ENCODE results near the gene POLR3G. TPM values are rescaled to one million over a fixed set of nuclear protein-coding genes. Genes with fewer than 3 reads are reported as not detected.

POLR3G gene
- total and polyA plus RNA-seq, 2 experiments from 2014 or later: 0.95 to 1.6 TPM

GRCh38 chr5:90548069-90548593, 73.5 kb downstream of the POLR3G start:
- peak in 1 of 2 donors; percentile 16 for DNase-seq (ENCODE audit: low read depth in 1 of 2, low spot score in 1 of 2)
- TF ChIP-seq, protein P1, sequence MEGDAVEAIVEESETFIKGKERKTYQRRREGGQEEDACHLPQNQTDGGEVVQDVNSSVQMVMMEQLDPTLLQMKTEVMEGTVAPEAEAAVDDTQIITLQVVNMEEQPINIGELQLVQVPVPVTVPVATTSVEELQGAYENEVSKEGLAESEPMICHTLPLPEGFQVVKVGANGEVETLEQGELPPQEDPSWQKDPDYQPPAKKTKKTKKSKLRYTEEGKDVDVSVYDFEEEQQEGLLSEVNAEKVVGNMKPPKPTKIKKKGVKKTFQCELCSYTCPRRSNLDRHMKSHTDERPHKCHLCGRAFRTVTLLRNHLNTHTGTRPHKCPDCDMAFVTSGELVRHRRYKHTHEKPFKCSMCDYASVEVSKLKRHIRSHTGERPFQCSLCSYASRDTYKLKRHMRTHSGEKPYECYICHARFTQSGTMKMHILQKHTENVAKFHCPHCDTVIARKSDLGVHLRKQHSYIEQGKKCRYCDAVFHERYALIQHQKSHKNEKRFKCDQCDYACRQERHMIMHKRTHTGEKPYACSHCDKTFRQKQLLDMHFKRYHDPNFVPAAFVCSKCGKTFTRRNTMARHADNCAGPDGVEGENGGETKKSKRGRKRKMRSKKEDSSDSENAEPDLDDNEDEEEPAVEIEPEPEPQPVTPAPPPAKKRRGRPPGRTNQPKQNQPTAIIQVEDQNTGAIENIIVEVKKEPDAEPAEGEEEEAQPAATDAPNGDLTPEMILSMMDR (IDR thresholded peaks at IDR 0.05; ENCODE audit: low read depth, low read length): no peak
- no peak overlapping the region for H3K4me3 ChIP-seq
- H3K27me3 ChIP-seq: no peaks in the 10 kb centered on the region
- no peaks in the 10 kb centered on the region for H3K36me3 ChIP-seq
- no peak overlapping the region for H3K27ac ChIP-seq
- H3K4me1 ChIP-seq (ENCODE audit: low read depth): no peaks in the 10 kb centered on the region
- H3K9me3 ChIP-seq (ENCODE audit: low read depth): no peaks in the 10 kb centered on the region

DNA sequence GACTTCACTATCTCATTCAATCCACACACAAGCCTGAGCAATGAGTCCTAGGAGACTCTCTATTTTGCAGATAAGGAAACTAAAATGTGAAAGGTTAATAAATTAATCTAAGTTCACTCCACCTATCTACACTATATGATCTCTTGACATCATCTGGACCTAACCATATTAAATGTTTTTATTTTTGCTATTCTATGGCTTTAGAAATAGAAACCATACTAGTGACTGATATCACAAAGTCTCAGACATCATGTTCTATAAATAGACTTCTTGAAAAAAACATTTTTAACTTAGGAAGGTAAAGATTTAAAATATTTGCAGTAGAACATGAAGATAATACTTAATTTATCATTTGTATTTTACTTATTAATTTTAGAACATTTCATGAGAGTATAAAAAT, 74.6 kb downstream of the POLR3G start:
- DNase-seq (ENCODE audit: low read depth in 1 of 2, low spot score in 1 of 2): no peak
- no peak overlapping the region for H3K4me3 ChIP-seq
- H3K36me3 ChIP-seq: no peaks in the 10 kb centered on the region
- no peaks in the 10 kb centered on the region for H3K27me3 ChIP-seq
- no peak overlapping the region for H3K27ac ChIP-seq
- no peaks in the 10 kb centered on the region for H3K9me3 ChIP-seq (ENCODE audit: low read depth)
- TF ChIP-seq, protein P1 (IDR thresholded peaks at IDR 0.05; ENCODE audit: low read depth, low read length): no peak
- H3K4me1 ChIP-seq (ENCODE audit: low read depth): no peaks in the 10 kb centered on the region

DNA sequence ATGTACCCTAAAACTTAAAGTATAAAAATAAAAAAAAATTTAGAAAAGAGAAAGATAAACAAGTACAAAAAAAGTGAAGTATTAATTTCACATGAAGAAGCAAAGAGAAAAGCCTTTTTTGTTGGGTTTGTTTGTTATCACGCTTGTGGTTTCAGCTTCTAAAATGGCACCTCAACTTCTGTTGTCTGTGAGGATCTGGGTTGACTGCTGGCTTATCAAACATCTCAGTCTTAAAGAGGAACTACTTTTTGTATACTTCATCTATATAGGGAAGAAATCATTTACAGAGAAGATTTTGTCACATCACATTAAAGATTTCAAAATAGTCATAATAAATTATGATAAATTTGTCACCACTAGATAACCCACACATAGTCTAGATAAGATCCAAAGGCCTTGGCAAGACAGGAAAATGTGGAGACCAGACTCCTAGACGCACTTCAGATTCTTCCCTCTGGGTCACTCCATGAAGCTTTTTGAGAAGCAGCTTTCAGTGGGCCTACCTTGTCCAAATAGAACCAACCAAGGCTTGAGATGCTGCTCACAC, 75.1 kb downstream of the POLR3G start:
- H3K36me3 ChIP-seq: no peaks in the 10 kb centered on the region
- no peak for DNase-seq (ENCODE audit: low read depth in 1 of 2, low spot score in 1 of 2)
- TF ChIP-seq, protein P1 (IDR thresholded peaks at IDR 0.05; ENCODE audit: low read depth, low read length): no peak
- H3K27ac ChIP-seq: no peak overlapping the region
- peaks cover 2% of the 10 kb centered on the region for H3K27me3 ChIP-seq
- no peaks in the 10 kb centered on the region for H3K4me1 ChIP-seq (ENCODE audit: low read depth)
- H3K9me3 ChIP-seq (ENCODE audit: low read depth): no peaks in the 10 kb centered on the region
- no peak overlapping the region for H3K4me3 ChIP-seq

- TF ChIP-seq, protein P1 (IDR thresholded peaks at IDR 0.05; ENCODE audit: low read depth, low read length): no peak
- peaks cover 6% of the 10 kb centered on the region for H3K27me3 ChIP-seq
- no peak overlapping the region for H3K27ac ChIP-seq
- H3K9me3 ChIP-seq (ENCODE audit: low read depth): no peaks in the 10 kb centered on the region
- no peak for DNase-seq (ENCODE audit: low read depth in 1 of 2, low spot score in 1 of 2)
- no peaks in the 10 kb centered on the region for H3K4me1 ChIP-seq (ENCODE audit: low read depth)
- no peaks in the 10 kb centered on the region for H3K36me3 ChIP-seq
- H3K4me3 ChIP-seq: no peak overlapping the region
These were observed 76.3 kb downstream of the POLR3G start for GRCh38 chr5:90550963-90551362.

- H3K9me3 ChIP-seq (ENCODE audit: low read depth): no peaks in the 10 kb centered on the region
- H3K4me3 ChIP-seq: no peak overlapping the region
- TF ChIP-seq, protein P1 (IDR thresholded peaks at IDR 0.05; ENCODE audit: low read depth, low read length): no peak
- no peaks in the 10 kb centered on the region for H3K36me3 ChIP-seq
- no peaks in the 10 kb centered on the region for H3K4me1 ChIP-seq (ENCODE audit: low read depth)
- DNase-seq (ENCODE audit: low read depth in 1 of 2, low spot score in 1 of 2): no peak
- no peak overlapping the region for H3K27ac ChIP-seq
- H3K27me3 ChIP-seq: peaks cover 10% of the 10 kb centered on the region
These were observed 76.7 kb downstream of the POLR3G start for GRCh38 chr5:90551376-90551775.
